ENCODE results near the gene CYP21A2. TPM values are rescaled to one million over a fixed set of nuclear protein-coding genes. Genes with fewer than 3 reads are reported as not detected.
"Not testable (repeated sequence)": the region's sequence is repeated elsewhere in the genome, so short reads cannot be mapped to it uniquely, and the experiment has no call there.

The CYP21A2 gene
- total RNA-seq = 1 to 10 TPM in 1 of 4 donors, not detected in 3; 4.1 TPM

DNA sequence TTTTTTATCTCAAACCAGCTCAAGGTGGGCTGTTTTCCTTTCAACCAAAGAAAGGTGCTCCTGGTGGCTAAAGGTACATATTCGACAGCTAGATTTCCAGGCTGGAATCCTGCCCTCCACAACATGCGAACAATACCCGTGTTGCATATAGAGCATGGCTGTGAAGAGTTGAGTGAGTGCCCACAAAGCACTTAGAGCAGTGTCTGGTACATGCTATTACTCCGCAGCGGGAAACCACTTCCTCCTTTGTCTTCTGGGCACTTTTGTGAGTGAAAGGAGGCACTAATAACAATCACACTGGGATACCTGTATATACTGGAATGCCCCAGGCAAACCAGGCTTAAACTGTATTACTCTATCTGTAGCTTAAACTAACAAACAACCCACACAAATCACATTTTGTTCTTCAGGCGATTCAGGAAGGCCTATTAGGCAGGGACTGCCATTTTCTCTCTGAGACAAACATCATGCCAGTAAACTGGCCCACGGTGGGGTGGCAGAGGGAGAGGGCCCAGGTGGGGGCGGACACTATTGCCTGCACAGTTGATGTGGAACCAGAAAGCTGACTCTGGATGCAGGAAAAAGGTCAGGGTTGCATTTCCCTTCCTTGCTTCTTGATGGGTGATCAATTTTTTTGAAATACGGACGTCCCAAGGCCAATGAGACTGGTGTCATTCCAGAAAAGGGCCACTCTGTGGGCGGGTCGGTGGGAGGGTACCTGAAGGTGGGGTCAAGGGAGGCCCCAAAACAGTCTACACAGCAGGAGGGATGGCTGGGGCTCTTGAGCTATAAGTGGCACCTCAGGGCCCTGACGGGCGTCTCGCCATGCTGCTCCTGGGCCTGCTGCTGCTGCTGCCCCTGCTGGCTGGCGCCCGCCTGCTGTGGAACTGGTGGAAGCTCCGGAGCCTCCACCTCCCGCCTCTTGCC, at the start of gene CYP21A2:
CYP21A2 (plus strand) TSS at position 818 of the 927 bp plus-strand sequence; CDS start at position 826, 8 bp downstream.
- intact Hi-C loops (cut with DNase I; ENCODE audit: low total_unique reads); H3K9me3 ChIP-seq; H3K27ac ChIP-seq; H3K4me3 ChIP-seq; H3K27me3 ChIP-seq; H3K4me1 ChIP-seq; H3K36me3 ChIP-seq; DNase-seq: not testable (repeated sequence)

GRCh38 chr6:31989363-31989762, 48.9 kb upstream of the CYP21A2 start:
- H3K4me1 ChIP-seq; H3K36me3 ChIP-seq; DNase-seq; H3K4me3 ChIP-seq; H3K9me3 ChIP-seq; intact Hi-C loops (cut with DNase I; ENCODE audit: low total_unique reads); H3K27ac ChIP-seq; H3K27me3 ChIP-seq: not testable (repeated sequence)

DNA sequence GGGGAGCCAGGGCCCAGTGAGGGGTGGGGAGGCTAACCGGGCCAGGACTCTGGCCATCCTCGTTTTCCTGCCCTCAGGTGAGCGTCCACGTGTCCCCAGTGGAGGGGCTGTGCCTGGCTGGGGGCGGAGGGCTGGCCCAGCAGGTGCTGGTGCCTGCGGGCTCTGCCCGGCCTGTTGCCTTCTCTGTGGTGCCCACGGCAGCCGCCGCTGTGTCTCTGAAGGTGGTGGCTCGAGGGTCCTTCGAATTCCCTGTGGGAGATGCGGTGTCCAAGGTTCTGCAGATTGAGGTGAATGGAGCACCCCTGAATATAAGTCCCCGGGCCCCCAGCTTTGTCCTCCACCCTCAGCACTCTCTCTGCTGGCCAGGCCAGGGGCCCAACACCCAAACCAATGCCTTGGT, 43.8 kb upstream of the CYP21A2 start:
- H3K27me3 ChIP-seq; H3K4me1 ChIP-seq; H3K4me3 ChIP-seq; H3K27ac ChIP-seq; DNase-seq; H3K9me3 ChIP-seq; intact Hi-C loops (cut with DNase I; ENCODE audit: low total_unique reads); H3K36me3 ChIP-seq: not testable (repeated sequence)

DNA sequence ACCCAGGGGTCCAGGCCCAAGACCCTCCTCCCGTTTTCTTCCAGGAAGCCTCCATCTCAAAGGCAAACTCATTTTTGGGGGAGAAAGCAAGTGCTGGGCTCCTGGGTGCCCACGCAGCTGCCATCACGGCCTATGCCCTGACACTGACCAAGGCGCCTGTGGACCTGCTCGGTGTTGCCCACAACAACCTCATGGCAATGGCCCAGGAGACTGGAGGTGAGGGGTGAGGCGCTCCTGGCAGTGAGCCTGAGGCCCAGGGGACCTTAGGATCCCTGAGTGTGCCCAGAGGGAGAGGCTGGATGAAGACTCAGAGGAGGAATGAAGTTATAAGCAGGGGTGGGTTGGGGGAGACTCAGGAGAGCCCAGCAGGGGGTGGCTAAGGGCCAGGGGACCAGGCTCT, 41.8 kb upstream of the CYP21A2 start:
- H3K27me3 ChIP-seq; intact Hi-C loops (cut with DNase I; ENCODE audit: low total_unique reads); DNase-seq: not testable (repeated sequence)

DNA sequence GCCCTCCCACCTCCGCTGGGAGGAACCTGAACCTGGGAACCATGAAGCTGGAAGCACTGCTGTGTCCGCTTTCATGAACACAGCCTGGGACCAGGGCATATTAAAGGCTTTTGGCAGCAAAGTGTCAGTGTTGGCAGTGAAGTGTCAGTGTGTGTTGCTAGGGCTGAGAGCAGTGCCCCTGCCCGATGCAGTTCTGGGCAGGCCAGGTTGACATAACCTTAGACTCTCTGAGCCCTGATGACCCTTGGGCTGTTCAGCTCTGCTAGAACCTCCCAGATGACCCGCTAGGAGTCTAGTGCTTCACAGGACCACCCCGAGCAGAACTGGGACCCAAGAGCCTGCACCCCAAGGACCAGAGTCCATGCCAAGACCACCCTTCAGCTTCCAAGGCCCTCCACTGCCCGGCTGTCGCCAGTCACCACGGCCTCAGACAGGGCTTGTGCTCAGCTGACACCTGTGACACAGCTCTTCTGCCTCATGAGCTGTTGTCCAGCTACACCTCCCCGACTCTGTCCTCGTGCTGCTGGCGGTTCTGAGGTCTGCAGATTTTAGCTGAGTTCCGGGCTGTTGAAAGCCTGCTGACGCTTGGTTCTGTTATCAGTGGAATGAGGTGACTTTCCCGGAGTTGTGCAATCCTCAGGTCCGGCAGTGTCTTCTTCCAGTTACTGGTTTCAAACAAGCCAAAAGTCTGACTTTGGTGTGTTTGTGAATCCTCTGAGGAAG, 35.5 kb upstream of the CYP21A2 start:
- H3K27ac ChIP-seq; H3K27me3 ChIP-seq; H3K9me3 ChIP-seq; H3K4me1 ChIP-seq; DNase-seq; intact Hi-C loops (cut with DNase I; ENCODE audit: low total_unique reads); H3K36me3 ChIP-seq; H3K4me3 ChIP-seq: not testable (repeated sequence)

More for the DNA sequence above, 41.8 kb upstream of the CYP21A2 start:
- H3K36me3 ChIP-seq, H3K9me3 ChIP-seq, H3K4me3 ChIP-seq, H3K4me1 ChIP-seq, H3K27ac ChIP-seq: not testable (repeated sequence)

DNA sequence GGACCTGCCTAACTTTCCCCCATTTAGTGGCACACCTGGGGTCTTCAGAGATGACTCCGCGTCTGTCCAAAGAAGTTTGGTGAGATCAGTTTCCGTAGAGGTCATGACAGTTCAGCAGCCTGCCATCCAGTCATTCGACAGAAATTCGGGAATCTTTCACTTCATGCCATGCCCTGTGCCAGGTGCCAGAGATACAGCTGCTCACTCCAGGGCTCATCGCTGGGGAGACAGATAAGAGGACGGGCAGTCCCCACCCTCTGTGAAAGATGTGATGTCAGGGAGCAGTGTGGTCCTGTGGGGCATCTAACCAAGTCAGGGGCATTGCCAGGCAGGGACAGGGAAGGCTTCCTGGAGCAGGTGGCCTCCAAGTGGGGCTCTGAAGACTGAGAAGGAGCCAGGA, 34.9 kb upstream of the CYP21A2 start:
- DNase-seq; H3K27me3 ChIP-seq; H3K4me1 ChIP-seq; H3K27ac ChIP-seq; H3K36me3 ChIP-seq; intact Hi-C loops (cut with DNase I; ENCODE audit: low total_unique reads); H3K4me3 ChIP-seq; H3K9me3 ChIP-seq: not testable (repeated sequence)

DNA sequence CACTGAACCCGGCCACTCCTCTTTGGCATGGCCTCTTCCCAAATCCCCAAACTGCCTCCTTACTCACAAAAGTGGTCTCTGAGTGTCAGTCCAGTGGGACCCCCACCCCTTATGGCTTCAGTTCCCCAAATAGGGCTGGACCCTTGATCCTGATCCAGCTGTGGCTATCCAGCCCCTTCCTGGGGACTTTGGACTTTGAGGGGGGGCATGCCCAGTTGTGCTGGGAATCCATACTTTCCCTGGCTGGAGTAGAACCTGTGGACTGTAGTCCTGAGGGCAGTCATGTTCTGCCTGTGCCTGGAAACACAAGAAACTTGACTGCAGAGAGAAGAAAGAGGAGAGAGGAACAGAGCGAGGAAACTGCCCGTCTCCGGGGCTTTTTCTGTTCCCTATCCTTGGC, 33.8 kb upstream of the CYP21A2 start:
- H3K4me1 ChIP-seq; H3K27me3 ChIP-seq; H3K4me3 ChIP-seq; H3K9me3 ChIP-seq; H3K36me3 ChIP-seq; H3K27ac ChIP-seq; intact Hi-C loops (cut with DNase I; ENCODE audit: low total_unique reads); DNase-seq: not testable (repeated sequence)

DNA sequence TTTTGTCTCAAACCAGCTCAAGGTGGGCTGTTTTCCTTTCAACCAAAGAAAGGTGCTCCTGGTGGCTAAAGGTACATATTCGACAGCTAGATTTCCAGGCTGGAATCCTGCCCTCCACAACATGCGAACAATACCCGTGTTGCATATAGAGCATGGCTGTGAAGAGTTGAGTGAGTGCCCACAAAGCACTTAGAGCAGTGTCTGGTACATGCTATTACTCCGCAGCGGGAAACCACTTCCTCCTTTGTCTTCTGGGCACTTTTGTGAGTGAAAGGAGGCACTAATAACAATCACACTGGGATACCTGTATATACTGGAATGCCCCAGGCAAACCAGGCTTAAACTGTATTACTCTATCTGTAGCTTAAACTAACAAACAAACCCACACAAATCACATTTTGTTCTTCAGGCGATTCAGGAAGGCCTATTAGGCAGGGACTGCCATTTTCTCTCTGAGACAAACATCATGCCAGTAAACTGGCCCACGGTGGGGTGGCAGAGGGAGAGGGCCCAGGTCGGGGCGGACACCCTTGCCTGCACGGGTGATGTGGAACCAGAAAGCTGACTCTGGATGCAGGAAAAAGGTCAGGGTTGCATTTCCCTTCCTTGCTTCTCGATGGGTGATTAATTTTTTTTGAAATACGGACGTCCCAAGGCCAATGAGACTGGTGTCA, 33.2 kb upstream of the CYP21A2 start:
- intact Hi-C loops (cut with DNase I; ENCODE audit: low total_unique reads); H3K27ac ChIP-seq; H3K36me3 ChIP-seq; DNase-seq; H3K27me3 ChIP-seq; H3K9me3 ChIP-seq; H3K4me3 ChIP-seq; H3K4me1 ChIP-seq: not testable (repeated sequence)

DNA sequence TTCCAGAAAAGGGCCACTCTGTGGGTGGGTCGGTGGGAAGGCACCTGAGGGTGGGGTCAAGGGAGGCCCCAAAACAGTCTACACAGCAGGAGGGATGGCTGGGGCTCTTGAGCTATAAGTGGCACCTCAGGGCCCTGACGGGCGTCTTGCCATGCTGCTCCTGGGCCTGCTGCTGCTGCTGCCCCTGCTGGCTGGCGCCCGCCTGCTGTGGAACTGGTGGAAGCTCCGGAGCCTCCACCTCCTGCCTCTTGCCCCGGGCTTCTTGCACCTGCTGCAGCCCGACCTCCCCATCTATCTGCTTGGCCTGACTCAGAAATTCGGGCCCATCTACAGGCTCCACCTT, 32.7 kb upstream of the CYP21A2 start:
- DNase-seq; H3K27me3 ChIP-seq; intact Hi-C loops (cut with DNase I; ENCODE audit: low total_unique reads); H3K36me3 ChIP-seq; H3K4me3 ChIP-seq; H3K27ac ChIP-seq; H3K9me3 ChIP-seq; H3K4me1 ChIP-seq: not testable (repeated sequence)

- H3K27ac ChIP-seq; H3K9me3 ChIP-seq; H3K27me3 ChIP-seq; H3K36me3 ChIP-seq; DNase-seq; H3K4me1 ChIP-seq; H3K4me3 ChIP-seq; intact Hi-C loops (cut with DNase I; ENCODE audit: low total_unique reads): not testable (repeated sequence)
Observed at GRCh38 chr6:32005991-32006529, 32.2 kb upstream of the CYP21A2 start.

DNA sequence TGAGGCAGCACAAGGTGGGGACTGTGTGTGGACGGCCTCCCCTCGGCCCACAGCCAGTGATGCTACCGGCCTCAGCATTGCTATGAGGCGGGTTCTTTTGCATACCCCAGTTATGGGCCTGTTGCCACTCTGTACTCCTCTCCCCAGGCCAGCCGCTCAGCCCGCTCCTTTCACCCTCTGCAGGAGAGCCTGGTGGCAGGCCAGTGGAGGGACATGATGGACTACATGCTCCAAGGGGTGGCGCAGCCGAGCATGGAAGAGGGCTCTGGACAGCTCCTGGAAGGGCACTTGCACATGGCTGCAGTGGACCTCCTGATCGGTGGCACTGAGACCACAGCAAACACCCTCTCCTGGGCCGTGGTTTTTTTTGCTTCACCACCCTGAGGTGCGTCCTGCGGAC, 31.1 kb upstream of the CYP21A2 start:
- H3K4me3 ChIP-seq; H3K9me3 ChIP-seq; DNase-seq; intact Hi-C loops (cut with DNase I; ENCODE audit: low total_unique reads); H3K36me3 ChIP-seq; H3K27ac ChIP-seq; H3K27me3 ChIP-seq; H3K4me1 ChIP-seq: not testable (repeated sequence)

DNA sequence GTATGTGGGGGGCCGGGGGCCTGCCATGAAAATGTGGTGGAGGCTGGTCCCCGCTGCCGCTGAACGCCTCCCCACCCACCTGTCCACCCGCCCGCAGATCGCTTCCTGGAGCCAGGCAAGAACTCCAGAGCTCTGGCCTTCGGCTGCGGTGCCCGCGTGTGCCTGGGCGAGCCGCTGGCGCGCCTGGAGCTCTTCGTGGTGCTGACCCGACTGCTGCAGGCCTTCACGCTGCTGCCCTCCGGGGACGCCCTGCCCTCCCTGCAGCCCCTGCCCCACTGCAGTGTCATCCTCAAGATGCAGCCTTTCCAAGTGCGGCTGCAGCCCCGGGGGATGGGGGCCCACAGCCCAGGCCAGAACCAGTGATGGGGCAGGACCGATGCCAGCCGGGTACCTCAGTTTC, 30.2 kb upstream of the CYP21A2 start:
- DNase-seq; H3K36me3 ChIP-seq; H3K4me1 ChIP-seq; intact Hi-C loops (cut with DNase I; ENCODE audit: low total_unique reads); H3K27ac ChIP-seq; H3K9me3 ChIP-seq; H3K27me3 ChIP-seq; H3K4me3 ChIP-seq: not testable (repeated sequence)

DNA sequence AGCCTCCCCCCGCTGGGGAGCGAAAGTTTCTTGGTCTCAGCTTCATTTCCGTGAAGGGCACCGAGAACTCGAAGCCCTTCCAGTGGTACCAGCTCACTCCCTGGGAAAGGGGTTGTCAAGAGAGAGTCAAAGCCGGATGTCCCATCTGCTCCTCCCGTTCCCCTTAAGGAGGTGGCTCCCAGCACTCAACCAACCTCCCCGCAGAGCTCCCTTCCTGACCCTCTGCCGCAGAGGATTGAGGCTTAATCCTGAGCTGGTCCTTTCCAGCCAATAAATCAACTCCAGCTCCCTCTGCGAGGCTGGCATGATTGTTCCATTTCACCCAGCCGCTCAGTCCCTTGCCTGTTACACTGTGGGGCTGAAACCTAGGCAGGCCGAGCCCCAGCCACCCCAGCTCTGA, 29.6 kb upstream of the CYP21A2 start:
- H3K4me3 ChIP-seq; DNase-seq; intact Hi-C loops (cut with DNase I; ENCODE audit: low total_unique reads); H3K9me3 ChIP-seq; H3K4me1 ChIP-seq; H3K27ac ChIP-seq; H3K36me3 ChIP-seq; H3K27me3 ChIP-seq: not testable (repeated sequence)
